CD4-positive, alpha-beta T cell treated with Interferon alpha-2 for 1 hour (primary cell): ENCODE measurements around the gene SIX2.

Experiments used
- DNase-seq, 2 donors: peaks; one replicate each; pipeline ENCODE4 v3.0.0-alpha.2; 2020 to 2022

The SIX2 gene

DNA sequence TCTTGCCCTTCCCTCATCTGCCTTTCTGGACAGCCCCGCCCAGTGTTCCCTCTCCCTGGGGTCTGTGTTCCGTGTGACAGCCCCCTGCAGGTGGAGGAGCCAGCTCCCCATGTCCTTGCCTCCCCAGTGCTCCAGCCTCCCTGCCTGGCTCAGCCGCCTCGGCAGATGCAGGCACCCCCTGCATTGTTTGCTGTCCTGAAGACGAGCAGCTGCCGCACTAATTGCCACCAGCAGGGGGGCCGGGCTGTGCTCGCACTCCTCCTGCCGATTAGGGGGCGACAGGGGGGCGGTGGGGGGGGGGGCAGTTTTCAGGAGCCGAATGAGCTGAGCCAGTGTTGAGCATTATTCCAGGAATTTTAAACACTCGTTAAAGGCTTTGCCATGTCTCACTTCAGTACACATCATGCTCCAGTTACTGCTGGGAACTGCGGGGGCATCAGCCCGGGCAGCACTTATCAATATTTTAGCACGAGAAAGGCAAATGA lies 44.5 kb downstream of the SIX2 start:
- no peak for DNase-seq

DNA sequence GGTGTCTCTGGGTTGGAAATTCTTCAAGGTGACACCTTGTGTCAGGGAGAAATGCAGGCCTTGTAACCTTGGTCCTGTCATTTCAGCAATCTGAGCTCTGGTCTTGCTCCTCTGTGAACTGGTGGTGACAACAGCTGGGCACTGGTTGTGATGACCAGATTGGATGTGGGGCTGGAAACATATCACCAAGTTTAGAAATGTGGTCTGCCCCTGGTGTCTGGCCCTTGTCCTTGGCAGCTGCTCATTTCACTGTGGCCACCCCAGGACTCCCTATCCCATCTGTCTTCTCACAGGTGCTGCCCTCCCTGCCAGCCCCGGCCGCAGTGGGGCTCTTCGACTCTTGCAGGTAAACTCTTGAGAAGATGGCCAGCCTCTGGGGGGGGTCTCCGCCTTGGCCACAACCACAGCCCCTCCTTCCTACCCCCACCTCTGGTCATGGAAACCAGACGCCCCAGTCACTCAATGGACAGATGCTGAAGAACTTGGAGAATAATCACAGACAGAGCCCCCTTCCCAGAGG lies 47.0 kb downstream of the SIX2 start:
- DNase-seq = no peak

DNA sequence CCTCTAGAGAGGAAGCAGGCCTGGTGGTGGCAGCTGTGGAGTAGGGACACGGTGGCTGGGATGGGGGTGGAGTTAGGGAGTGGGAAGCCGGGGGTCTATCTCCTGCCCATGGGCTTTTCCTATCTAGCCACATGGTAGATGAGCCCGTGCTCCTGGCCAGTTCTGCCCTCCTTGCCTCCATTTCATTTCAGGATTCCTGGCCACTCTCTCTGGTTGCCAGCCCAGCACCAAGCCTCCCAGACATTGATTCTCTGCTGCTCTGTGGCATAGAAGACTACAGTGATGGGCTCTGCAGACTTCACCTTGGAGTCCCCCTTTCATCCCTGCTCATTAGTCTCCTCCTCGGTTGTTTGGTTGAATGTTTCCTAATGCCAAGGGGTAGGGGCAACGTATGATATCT lies 48.4 kb downstream of the SIX2 start:
- no peak for DNase-seq

DNA sequence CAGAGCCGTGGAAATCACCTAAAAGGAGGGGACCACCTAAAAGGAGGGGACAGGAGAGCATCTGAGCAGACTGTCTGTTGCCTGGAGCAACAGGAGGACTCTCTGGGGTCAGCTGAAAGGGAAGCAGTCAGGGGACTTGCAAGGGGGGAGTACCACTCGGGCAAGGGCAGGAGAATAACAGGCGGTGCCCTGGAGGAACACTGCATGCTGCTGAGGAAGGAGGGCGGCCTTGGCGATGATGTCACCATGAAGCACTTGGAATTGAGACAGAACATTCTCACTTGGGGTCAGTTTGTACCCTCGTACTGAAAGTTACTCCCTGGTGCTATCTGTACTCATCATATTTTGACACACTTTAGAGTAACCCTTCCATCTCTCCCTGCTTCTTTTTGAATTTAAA lies 49.4 kb downstream of the SIX2 start:
- DNase-seq = no peak

DNA sequence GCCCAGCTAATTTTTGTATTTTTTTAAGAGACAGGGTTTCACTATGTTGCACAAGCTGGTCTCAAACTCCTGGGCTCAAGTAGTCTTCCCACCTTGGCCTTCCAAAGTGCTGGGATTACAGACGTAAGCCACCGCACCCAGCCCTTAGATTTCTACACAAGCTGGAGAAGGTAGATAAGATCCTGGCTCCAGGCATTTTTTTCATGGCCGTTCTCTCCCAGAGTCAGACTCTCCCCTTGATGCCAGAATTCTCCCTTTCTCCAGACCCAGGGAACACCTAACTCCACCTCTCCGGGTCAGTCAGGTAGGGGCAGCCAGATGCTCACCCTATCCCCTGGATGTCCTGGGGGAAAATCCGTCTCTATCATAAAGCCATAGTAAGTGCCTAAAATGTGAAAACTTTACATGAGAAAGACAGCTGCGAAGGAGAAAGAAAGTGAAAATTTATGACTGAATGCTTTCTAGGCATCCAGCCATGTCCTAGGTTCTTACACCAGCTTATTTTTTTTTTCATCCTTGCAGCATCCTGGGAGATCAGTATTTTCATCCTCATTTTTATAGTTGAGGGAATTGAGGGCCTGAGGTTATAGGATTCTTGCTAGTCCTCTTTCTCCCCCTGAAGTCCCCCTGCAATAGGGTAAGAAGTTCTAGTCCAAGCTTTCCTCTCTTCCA lies 51.5 kb downstream of the SIX2 start:
- DNase-seq = no peak

DNA sequence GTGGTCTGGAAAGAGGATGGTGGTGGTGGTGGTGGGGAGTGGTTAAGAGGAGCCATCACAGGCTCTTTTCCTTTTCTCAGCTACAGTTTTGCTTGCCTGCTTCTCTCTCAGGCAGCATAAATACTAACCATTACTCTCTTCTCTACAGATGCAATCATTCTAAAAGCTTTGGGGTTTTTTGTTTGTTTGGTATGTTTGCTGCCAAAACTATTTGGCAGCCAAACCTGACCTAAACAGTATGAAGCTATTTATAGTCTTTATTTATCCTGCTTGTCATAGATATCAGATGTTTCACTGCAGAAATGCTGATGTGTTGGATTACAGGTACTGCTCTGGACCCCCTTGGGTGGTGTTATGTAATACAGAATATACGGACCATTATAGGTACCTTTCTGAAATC lies 52.4 kb downstream of the SIX2 start:
- no peak for DNase-seq

DNA sequence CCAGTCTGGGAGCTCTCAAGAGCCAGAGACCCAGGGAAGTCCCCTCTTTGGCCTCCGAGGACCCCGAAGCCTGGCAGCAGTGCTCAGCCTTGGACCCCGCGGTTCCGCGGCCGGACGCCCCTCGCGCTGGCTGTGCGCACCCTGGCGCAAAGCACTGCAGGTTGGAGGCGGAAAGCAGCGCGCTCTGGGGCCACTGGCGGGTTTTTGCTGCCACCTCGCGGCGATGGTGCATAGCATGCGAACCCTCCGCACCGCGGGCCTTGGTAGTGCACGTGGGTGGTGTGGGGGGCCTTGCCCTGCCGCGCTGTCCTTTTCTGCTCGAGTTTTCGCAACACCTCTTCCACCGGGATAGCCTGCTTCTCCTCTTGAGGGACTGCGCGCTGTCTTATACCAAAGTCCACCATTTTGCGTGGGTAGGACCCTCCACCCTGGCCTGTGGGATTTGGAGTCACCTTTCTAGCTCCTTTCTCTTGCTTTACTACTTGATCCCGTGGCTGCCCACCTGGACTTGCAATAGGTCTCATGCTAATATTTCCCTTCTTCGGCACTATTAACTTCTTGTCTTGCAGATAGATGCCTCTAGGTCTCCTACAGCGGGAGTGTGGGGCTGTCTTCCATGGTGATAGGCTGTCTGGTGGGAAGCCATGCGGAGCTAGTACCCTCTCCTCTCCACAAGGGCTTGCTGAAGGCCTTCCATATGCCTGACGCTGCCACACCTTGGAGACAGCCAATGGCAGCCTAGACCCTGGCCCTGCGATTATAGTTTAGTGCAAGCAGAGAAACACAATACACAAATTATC lies 53.5 kb downstream of the SIX2 start:
- DNase-seq = peak; percentile 61 to 66
